ENCODE data around the gene DPP7.

Gene DPP7

DNA sequence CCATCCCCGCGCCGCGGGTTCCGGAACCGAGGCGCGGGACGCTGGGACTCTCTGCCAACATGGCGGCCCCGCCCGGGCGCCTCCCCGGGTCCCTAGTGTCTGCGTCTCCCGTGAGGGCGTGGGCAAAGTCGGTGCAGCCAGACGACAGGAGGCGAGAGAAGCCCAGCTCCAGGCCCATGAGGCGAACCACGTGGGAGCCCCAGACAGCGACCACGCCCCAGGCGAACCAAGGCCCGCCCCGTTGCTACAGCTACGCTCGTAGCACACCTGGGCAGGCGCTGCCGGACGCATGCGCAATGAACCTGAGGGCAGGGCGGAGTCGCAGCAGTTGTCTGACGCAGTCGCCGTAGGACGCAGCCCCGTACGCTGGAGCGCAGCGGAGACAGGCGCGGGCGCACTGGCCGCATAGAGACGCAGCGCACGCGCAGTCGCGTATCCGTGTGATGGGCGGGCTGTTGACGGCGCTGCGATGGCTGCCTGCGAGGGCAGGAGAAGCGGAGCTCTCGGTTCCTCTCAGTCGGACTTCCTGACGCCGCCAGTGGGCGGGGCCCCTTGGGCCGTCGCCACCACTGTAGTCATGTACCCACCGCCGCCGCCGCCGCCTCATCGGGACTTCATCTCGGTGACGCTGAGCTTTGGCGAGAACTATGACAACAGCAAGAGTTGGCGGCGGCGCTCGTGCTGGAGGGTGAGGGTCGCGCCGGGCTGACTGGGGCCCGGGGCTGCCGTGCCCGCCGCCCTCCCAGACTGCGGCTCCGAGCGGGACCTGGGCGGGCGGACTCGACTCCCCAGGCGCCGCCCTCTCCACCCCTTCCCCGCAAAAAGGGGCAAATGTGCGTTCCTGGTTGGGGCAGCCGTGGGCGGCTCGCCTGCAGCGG, 27.8 kb downstream of the DPP7 start, which contains the start of gene MAN1B1:
Gene MAN1B1 (plus strand): TSS at position 455 of the 878 bp plus-strand sequence. CDS start 15 bp downstream, at position 470.
- FAIRE-seq (peak; percentile 100), DNase-seq (ENCODE audit: insufficient read length) (peak; percentile 98)

DNA sequence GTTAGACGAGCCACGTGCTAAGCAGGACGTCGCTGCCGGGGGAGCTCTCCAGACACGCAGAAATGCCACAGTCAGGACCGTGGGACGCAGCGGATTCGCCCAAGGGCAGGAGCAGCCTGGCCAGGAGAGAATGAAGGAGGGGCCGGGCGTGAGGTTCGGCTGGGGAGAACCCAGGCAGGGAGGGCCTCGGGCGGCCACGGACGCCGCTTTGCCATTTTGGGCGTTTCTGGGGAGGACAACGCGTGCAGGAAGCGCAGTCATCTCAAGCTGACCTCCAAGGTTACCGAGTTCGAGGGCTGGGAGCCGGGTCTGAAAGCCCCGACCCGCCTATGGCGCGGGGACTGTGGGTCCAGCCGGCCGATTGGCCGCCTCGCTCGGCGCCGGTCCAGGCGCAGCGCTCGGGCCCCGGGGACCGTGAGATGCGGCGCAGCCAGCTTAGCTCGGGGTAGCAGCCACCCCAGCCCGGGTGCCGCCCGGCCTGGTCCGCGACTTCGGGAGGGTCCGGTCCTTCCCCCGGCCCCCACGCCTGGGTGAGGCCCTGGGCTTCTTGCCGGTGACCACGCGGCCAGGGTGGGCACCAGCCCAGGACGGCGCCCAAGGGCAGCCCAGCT, 28.5 kb downstream of the DPP7 start:
- DNase-seq (ENCODE audit: insufficient read length) (no peak), FAIRE-seq (peak; percentile 80)
- 0 out of 2 replicates have a peak, but pooled peaks have one; percentile 6 for TF ChIP-seq POLR2AphosphoS5 (IDR thresholded peaks at IDR 0.05; ENCODE audit: low read depth, low read length)
- TF ChIP-seq POLR2A (IDR thresholded peaks at IDR 0.05; ENCODE audit: low read depth, low read length): no peak

More for the DNA sequence above, 27.8 kb downstream of the DPP7 start, which contains the start of gene MAN1B1:
- TF ChIP-seq POLR2A (IDR thresholded peaks at IDR 0.05; ENCODE audit: low read depth, low read length) (peak; percentile 79), POLR2AphosphoS5 (IDR thresholded peaks at IDR 0.05; ENCODE audit: low read depth, low read length) (peak; percentile 52; the same call in 1 of the 2 replicates), TAF1 (IDR thresholded peaks at IDR 0.05; ENCODE audit: borderline replicate concordance, low read depth, low read length) (peak; percentile 62; the same call in 1 of the 2 replicates)

DNA sequence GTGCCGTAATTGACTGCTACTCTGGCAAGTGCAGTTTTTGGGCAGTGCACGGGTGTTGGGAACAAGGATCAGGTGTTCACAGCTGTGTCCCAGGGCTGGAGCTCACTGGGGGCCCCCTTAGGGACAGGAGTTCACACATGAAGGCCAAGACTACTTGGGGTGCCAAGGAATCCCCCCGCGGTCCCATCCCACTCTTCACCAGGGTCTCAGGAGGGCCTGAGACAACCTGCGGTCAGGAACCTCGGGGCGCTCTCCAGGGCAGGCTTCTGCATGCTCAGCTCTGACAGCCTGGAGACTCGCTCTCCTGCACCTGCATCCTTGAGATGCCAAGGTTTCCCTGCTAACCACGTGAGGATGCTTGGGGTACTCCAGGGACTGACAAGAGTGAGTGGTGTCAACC, 30.0 kb downstream of the DPP7 start:
- no peak for TF ChIP-seq POLR2A (IDR thresholded peaks at IDR 0.05; ENCODE audit: low read depth, low read length)
- TF ChIP-seq POLR2AphosphoS5 (IDR thresholded peaks at IDR 0.05; ENCODE audit: low read depth, low read length): no peak
- TF ChIP-seq TAF1 (IDR thresholded peaks at IDR 0.05; ENCODE audit: borderline replicate concordance, low read depth, low read length): no peak
- FAIRE-seq (no peak), DNase-seq (ENCODE audit: insufficient read length) (no peak)

DNA sequence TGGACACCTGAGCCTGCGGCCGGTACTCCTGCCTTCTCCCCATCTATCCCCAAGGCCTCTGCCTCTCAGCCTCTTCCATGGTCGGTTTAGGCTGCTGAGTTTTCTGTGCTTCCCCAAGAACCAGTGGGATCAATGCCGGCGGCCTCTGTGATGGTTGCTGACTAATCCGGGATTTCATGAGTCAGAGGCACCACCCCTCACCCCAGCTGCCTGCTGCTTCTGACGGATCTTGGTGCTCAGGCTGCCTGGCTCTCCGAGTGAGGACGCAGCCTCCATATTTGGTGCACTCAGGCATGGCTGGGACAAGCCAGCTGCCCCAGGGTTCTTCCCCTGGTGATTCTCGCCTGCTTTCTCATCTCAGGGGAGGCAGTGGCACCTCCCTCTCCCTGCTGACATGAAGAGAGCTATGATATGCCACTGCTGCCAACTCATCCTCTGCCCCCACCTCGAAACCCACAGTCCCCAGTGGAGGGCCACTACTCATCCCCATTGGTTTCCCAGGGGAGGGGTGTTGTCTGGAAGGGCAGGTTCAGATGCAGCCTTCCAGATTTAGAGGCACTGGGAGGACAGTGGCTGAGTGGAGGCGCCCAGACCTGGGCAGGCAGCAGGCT, 31.0 kb downstream of the DPP7 start:
- DNase-seq (ENCODE audit: insufficient read length): no peak

DNA sequence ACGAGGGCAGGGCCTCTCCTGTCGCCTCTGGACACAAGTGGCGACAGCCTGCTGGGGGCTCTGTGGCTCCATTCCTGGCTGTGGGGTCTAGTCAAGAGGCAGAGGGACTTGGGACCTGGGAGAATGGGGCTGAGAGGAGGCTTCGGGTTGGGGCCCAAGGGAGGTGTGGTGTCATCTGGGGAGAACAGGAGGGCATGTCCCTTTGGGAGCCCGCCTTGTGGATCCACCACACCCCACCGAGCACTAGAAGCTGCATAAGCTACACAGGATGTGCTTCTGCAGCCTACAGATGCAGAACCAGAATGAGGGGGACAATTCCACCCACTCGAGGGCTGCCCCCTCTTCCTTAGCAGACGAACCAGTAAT, 31.6 kb downstream of the DPP7 start:
- FAIRE-seq: no peak
- no peak for TF ChIP-seq POLR2A (IDR thresholded peaks at IDR 0.05; ENCODE audit: low read depth, low read length)
- TF ChIP-seq TAF1 (IDR thresholded peaks at IDR 0.05; ENCODE audit: borderline replicate concordance, low read depth, low read length): no peak

More for the DNA sequence above, 31.0 kb downstream of the DPP7 start:
- no peak for TF ChIP-seq TAF1 (IDR thresholded peaks at IDR 0.05; ENCODE audit: borderline replicate concordance, low read depth, low read length)
- no peak for TF ChIP-seq POLR2AphosphoS5 (IDR thresholded peaks at IDR 0.05; ENCODE audit: low read depth, low read length)
- TF ChIP-seq POLR2A (IDR thresholded peaks at IDR 0.05; ENCODE audit: low read depth, low read length): no peak
- FAIRE-seq: no peak

DNA sequence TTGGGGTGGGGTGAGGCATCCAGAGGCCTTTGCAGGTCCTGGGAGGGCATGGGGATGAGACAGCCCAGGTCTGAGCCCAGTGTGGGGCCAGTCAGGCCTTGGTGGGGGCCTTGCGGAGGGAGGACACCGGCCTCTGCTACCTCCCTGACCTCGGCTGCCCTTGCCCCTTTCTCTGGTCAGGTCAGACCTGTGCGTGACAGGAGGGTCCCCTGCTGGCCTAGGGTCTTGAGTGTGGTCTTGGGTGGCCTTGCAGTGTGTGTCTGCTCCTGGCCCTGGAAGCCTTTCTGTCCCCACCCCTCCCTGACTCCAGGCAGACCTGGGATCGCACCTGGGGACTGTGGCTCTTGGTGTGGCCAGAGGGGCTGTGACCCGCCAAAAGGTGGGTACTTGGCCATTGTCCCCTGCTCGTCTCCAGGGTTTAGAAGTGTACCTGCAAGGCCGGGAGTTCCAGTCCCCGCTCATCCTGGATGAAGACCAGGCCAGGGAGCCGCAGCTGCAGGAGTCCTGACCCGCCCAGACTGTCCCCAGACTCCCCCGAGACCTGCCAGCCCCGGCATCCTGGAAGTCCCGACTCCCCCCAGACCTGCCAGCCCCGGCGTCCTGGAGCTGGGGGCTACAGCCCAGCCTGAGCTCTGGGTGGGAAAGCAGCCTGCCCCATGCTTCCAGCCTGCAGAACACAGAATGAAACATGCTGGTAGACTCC, 32.2 kb downstream of the DPP7 start:
- DNase-seq (ENCODE audit: insufficient read length): no peak
- FAIRE-seq: no peak
- no peak for TF ChIP-seq TAF1 (IDR thresholded peaks at IDR 0.05; ENCODE audit: borderline replicate concordance, low read depth, low read length)

More for the DNA sequence above, 31.6 kb downstream of the DPP7 start:
- no peak for DNase-seq (ENCODE audit: insufficient read length)

DNA sequence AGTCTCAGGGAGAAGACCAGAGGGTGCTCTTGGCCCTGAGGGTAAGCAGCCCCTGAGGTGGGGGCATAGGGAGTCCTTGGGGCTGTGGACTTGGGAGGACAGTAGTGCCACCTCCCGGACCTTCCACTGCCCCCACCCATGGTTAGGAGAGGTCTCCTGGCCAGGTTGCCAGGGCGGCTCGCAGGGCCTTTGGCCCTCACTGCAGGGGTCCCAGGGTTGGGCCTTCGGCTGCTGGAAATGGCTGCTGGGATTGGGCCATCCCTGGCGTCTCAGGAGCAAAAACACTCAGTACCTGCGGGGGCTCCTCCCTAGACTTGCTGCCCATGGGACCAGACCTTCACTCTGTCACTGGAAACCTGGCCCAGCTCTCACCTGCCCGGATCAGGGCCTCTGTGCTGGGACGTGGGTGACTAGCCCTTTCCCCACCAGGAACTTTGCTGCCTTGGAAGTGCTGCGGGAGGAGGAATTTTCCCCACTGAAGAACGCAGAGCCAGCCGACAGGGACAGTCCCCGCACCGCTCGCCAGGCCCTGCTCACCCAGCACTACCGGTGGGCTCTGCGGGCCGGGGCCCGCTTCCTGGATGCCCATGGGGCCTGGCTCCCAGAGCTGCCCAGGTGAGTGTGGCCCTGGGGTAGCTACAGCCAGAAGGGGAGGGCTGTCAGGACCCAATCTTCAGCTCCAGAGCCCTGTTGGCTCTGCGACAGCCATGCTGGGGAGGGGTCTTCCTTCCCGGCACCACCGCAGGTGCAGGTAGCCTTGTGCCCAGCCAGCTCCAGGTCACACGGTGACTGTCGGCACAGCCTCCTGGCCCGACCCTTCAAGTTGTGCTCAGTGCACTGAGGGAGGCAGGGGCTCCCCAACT, 34.0 kb downstream of the DPP7 start:
- no peak for FAIRE-seq
- DNase-seq (ENCODE audit: insufficient read length): no peak
- no peak for TF ChIP-seq TAF1 (IDR thresholded peaks at IDR 0.05; ENCODE audit: borderline replicate concordance, low read depth, low read length)
- TF ChIP-seq POLR2AphosphoS5 (IDR thresholded peaks at IDR 0.05; ENCODE audit: low read depth, low read length): no peak
- TF ChIP-seq POLR2A (IDR thresholded peaks at IDR 0.05; ENCODE audit: low read depth, low read length): no peak

DNA sequence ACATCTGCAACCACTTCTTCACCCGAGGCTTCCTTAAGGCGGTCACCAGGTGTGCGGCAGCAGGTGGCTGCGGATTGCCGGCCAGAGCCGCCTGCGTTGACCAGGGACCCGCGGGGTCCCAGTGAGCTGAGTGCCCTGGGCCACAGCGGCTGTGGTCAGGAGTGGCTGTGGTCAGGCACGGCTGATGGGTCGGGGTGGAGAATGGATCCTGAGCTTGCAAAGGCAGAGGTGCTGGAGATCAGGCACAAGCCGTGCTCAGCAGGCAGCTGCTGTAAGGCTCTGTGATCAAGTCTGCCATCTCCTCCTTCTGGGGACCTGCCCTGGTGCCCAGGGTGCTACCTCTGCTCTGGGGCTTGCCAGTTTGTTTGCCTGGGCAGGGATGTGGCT, 35.1 kb downstream of the DPP7 start:
- no peak for TF ChIP-seq POLR2A (IDR thresholded peaks at IDR 0.05; ENCODE audit: low read depth, low read length)
- TF ChIP-seq TAF1 (IDR thresholded peaks at IDR 0.05; ENCODE audit: borderline replicate concordance, low read depth, low read length): no peak
- TF ChIP-seq POLR2AphosphoS5 (IDR thresholded peaks at IDR 0.05; ENCODE audit: low read depth, low read length): no peak
- FAIRE-seq (no peak), DNase-seq (ENCODE audit: insufficient read length) (no peak)

DNA sequence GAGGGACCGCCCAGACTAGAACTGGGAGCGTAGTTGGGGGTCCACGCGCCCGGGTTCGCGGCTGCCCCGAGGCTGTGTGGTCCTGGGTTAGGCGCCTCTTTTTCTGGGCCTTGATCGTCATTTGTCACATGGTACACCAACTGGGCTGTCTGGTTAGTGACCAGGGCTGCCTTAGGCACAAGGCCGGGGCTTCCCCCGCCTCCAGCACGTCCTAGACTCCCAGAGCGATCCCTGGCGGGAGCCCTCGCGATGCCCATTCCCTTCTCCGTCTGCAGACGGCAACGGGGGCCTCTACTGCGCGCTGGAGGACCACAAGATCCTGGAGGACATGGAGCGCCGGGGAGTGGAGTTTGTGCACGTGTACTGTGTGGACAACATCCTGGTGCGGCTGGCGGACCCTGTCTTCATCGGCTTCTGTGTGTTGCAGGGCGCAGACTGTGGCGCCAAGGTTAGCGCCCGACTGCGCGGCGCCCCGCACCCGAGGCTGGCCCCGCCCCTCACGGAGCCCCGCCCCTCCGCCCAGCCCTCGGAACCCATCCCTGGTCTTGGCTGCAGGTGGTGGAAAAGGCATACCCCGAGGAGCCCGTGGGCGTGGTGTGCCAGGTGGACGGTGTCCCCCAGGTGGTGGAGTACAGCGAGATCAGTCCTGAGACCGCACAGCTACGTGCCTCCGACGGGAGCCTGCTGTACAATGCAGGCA, 35.7 kb downstream of the DPP7 start:
- DNase-seq (ENCODE audit: insufficient read length) (no peak), FAIRE-seq (no peak)
- no peak for TF ChIP-seq TAF1 (IDR thresholded peaks at IDR 0.05; ENCODE audit: borderline replicate concordance, low read depth, low read length)
- no peak for TF ChIP-seq POLR2A (IDR thresholded peaks at IDR 0.05; ENCODE audit: low read depth, low read length)
- no peak for TF ChIP-seq POLR2AphosphoS5 (IDR thresholded peaks at IDR 0.05; ENCODE audit: low read depth, low read length)

All from GM12892 (cell line).